ENCODE results near the gene NINJ2. TPM values are rescaled to one million over a fixed set of nuclear protein-coding genes. Genes with fewer than 3 reads are reported as not detected.
A peak's percentile ranks its signal among the peaks of the same experiment; 100 is the strongest.

NINJ2 gene
- total and polyA plus RNA-seq, 4 donors: 5.8 to 28.4 (median 14.3) TPM

DNA sequence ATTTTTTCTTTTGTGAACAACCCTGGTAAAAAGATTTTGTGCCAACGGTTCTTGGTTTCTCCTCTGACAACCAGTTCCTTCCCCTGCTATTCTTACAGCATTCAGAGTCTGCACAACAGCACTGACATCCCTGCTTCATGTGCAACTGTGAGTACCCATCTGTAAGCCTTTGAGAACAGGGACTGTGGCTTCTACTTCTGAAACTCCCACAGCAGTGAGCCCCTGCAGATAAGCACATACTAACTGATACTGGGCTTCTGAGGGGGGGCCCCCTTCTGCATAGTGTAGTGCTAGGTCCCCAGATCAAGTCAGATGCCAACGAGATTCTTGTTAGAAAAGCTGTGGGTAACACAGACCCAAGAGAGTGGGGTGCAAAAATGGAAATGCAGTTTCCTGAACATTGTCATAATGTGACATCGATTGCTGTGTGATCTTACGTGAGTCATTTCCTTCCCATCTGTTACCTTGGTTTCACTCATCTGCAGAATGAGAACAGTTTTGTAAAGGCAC lies 11.1 kb upstream of the NINJ2 start:
- ATAC-seq (ENCODE audit: insufficient read depth, low FRiP score) (peak; percentile 47), DNase-seq (no peak)
- Histone ChIP-seq H3K9ac (ENCODE audit: insufficient read depth in 1 of 2, low read length in 2 of 2) (no peak overlapping the region), H3K4me1 (ENCODE audit: control insufficient read depth in 5 of 5, insufficient read depth in 5 of 5, low read length in 5 of 5) (peaks cover 0 to 3% (median 0%) of the 10 kb centered on the region in 5 donors), H3K27ac (ENCODE audit: low read depth in 1 of 2, low read length in 1 of 2) (no peak overlapping the region), H3K36me3 (ENCODE audit: control insufficient read depth in 4 of 4, insufficient read depth in 4 of 4, low read length in 4 of 4) (no peaks in the 10 kb centered on the region), H3K27me3 (ENCODE audit: control insufficient read depth in 3 of 3, insufficient read depth in 3 of 3, low read length in 2 of 3) (no peaks in the 10 kb centered on the region), H3K4me3 (no peak overlapping the region), H3K9me3 (ENCODE audit: control insufficient read depth in 4 of 4, insufficient read depth in 3 of 4, low read length in 3 of 4) (no peaks in the 10 kb centered on the region)
- TF ChIP-seq CTCF (IDR thresholded peaks at IDR 0.05; ENCODE audit: control extremely low read depth, extremely low read depth): no peak
- 18 to 32% methylated on average over 4 of the region's 4 CpGs for WGBS, 2 donors

- Histone ChIP-seq H3K4me1 (ENCODE audit: control insufficient read depth in 5 of 5, insufficient read depth in 5 of 5, low read length in 5 of 5) (peaks cover 0 to 3% (median 0%) of the 10 kb centered on the region in 5 donors), H3K9ac (ENCODE audit: insufficient read depth in 1 of 2, low read length in 2 of 2) (no peak overlapping the region), H3K4me3 (no peak overlapping the region), H3K27me3 (ENCODE audit: control insufficient read depth in 3 of 3, insufficient read depth in 3 of 3, low read length in 2 of 3) (no peaks in the 10 kb centered on the region), H3K36me3 (ENCODE audit: control insufficient read depth in 4 of 4, insufficient read depth in 4 of 4, low read length in 4 of 4) (no peaks in the 10 kb centered on the region), H3K9me3 (ENCODE audit: control insufficient read depth in 4 of 4, insufficient read depth in 3 of 4, low read length in 3 of 4) (no peaks in the 10 kb centered on the region), H3K27ac (ENCODE audit: low read depth in 1 of 2, low read length in 1 of 2) (no peak overlapping the region)
- 54 to 75% methylated on average over 3 of the region's 3 CpGs for WGBS, 2 donors
- ATAC-seq (ENCODE audit: insufficient read depth, low FRiP score): no peak
- no peak for TF ChIP-seq CTCF (IDR thresholded peaks at IDR 0.05; ENCODE audit: control extremely low read depth, extremely low read depth)
- DNase-seq: no peak
Observed at GRCh38 chr12:673849-674248, 10.6 kb upstream of the NINJ2 start.

DNA sequence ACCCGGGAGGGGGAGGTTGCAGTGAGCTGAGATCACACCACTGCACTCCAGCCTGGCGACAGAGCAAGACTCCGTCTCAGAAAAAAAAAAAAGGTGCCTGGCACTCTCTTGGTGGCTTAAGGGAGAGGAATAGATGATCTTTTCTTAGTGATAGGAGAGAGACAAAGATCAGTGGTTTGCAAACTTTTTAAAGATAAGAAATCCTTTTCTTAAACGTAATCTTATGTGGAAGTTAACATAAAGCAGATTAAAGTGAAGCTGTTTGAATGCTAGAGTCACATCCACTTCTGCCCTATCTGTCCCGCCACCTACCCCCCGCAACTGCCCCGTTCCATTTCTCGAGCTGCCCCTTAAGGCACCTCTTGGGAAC lies 6.3 kb upstream of the NINJ2 start:
- 87 to 89% methylated on average over 8 of the region's 8 CpGs for WGBS, 2 donors
- ATAC-seq (ENCODE audit: insufficient read depth, low FRiP score): no peak
- TF ChIP-seq CTCF (IDR thresholded peaks at IDR 0.05; ENCODE audit: control extremely low read depth, extremely low read depth): no peak
- DNase-seq: no peak
- Histone ChIP-seq H3K4me3 (no peak overlapping the region), H3K27me3 (ENCODE audit: control insufficient read depth in 3 of 3, insufficient read depth in 3 of 3, low read length in 2 of 3) (no peaks in the 10 kb centered on the region), H3K9ac (ENCODE audit: insufficient read depth in 1 of 2, low read length in 2 of 2) (no peak overlapping the region), H3K9me3 (ENCODE audit: control insufficient read depth in 4 of 4, insufficient read depth in 3 of 4, low read length in 3 of 4) (no peaks in the 10 kb centered on the region), H3K4me1 (ENCODE audit: control insufficient read depth in 5 of 5, insufficient read depth in 5 of 5, low read length in 5 of 5) (peaks cover 0 to 3% (median 0%) of the 10 kb centered on the region in 5 donors), H3K27ac (ENCODE audit: low read depth in 1 of 2, low read length in 1 of 2) (no peak overlapping the region), H3K36me3 (ENCODE audit: control insufficient read depth in 4 of 4, insufficient read depth in 4 of 4, low read length in 4 of 4) (no peaks in the 10 kb centered on the region)

DNA sequence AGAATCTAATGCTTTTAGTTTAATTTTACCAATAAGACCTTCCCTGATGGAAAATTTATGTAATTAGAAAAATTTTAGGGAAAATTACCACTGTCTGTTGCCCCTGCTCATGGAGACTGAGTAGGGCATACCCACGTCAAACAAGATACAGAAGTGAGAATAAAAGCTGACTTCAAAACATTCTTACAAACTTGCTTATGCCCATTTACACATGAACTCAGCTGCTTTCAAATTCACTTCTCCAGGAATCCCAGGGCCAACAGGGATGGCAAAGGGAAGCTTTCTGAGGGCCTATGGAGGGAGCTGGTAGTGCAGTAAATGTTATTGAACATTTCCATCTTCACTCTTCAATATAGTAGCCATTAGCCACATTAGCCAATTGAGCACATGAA lies 4.8 kb upstream of the NINJ2 start:
- H3K27me3 ChIP-seq (ENCODE audit: control insufficient read depth in 3 of 3, insufficient read depth in 3 of 3, low read length in 2 of 3): no peaks in the 10 kb centered on the region
- no peak overlapping the region for H3K4me3 ChIP-seq
- peaks cover 0 to 5% (median 4%) of the 10 kb centered on the region in 5 donors for H3K4me1 ChIP-seq (ENCODE audit: control insufficient read depth in 5 of 5, insufficient read depth in 5 of 5, low read length in 5 of 5)
- no peaks in the 10 kb centered on the region for H3K36me3 ChIP-seq (ENCODE audit: control insufficient read depth in 4 of 4, insufficient read depth in 4 of 4, low read length in 4 of 4)
- no peak for DNase-seq
- 70 to 71% methylated on average over 1 of the region's 1 CpG for WGBS, 2 donors
- no peak for ATAC-seq (ENCODE audit: insufficient read depth, low FRiP score)
- no peak overlapping the region for H3K27ac ChIP-seq (ENCODE audit: low read depth in 1 of 2, low read length in 1 of 2)
- no peak for TF ChIP-seq CTCF (IDR thresholded peaks at IDR 0.05; ENCODE audit: control extremely low read depth, extremely low read depth)
- H3K9me3 ChIP-seq (ENCODE audit: control insufficient read depth in 4 of 4, insufficient read depth in 3 of 4, low read length in 3 of 4): no peaks in the 10 kb centered on the region
- no peak overlapping the region for H3K9ac ChIP-seq (ENCODE audit: insufficient read depth in 1 of 2, low read length in 2 of 2)

Data from lung (tissue), 12 donors.